PFSK-1 (cell line): ENCODE results near the gene SNX30.

Source experiments
- FOXP2 ChIP-seq: optimal IDR thresholded peaks from 2 replicates; pipeline ENCODE3; 2011; ENCODE audit warnings: borderline replicate concordance, control low read depth, inconsistent platforms; ENCODE audit not compliant: insufficient read depth; ENCODE audit errors: extremely low read length, extremely low read depth
- POLR2AphosphoS5 ChIP-seq: IDR thresholded peaks from 2 replicates; pipeline ENCODE4 v1.6.1; 2012; ENCODE audit warnings: low read depth, mild to moderate bottlenecking, control low read depth, low read length, moderate library complexity
- SIN3A ChIP-seq: IDR thresholded peaks from 2 replicates; pipeline ENCODE4 v1.6.1; 2012; ENCODE audit warnings: mild to moderate bottlenecking, low read length, moderate library complexity, borderline replicate concordance; ENCODE audit not compliant: insufficient read depth
- TAF1 ChIP-seq: IDR thresholded peaks from 2 replicates; pipeline ENCODE4 v1.6.1; 2012; ENCODE audit warnings: low read length, control low read depth, borderline replicate concordance; ENCODE audit not compliant: insufficient read depth
- TF ChIP-seq, protein P1 (sequence below), 2 experiments: IDR thresholded peaks; 2 replicates each; pipeline versions ENCODE4 v1.6.1 to v1.8.0; 2011 to 2012; ENCODE audit warnings: low read depth in 2 of 2, low read length in 2 of 2, control low read depth in 1 of 2, inconsistent platforms in 1 of 2, mild to moderate bottlenecking in 1 of 2, moderate library complexity in 1 of 2; ENCODE audit not compliant: insufficient read depth in 1 of 2

Gene SNX30

DNA sequence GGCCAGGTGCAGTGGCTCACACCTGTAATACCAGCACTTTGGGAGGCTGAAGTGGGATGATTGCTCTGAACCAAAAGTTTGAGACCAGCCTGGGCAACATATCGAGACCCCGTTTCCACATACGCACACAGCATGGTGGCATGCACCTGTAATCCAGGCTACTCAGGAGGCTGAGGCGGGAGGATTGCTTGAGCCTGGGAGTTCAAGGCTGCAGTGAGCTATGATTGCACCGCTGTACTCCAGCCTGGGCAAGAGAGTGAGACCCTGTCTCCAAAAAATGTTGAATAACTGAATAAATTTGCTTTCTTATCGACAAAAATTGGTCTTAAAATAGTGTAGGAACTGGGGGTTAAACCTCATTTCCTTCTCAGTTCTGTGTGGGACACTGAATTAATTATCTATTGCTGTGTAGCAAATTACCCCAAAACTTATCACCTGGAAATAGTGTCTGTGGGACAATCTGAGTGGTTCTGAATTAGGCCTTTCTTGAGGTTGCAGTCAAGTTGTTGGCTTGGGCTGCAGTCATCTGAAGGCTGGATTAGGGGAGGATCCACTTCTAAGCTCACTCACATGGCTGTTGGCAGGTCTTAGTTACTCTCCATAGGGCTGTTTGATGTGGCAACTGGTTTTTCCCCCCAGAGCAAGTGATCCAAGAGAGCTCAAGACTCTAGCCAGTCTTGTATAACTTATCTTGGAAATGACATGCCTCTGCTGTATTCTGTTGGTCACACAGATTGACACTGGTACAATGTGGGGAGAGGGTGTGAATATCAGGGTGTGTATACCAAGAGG, 2.0 kb downstream of the SNX30 start:
- TF ChIP-seq FOXP2 (no peak), TAF1 (no peak), POLR2AphosphoS5 (no peak), SIN3A (no peak)
- TF ChIP-seq, protein P1, sequence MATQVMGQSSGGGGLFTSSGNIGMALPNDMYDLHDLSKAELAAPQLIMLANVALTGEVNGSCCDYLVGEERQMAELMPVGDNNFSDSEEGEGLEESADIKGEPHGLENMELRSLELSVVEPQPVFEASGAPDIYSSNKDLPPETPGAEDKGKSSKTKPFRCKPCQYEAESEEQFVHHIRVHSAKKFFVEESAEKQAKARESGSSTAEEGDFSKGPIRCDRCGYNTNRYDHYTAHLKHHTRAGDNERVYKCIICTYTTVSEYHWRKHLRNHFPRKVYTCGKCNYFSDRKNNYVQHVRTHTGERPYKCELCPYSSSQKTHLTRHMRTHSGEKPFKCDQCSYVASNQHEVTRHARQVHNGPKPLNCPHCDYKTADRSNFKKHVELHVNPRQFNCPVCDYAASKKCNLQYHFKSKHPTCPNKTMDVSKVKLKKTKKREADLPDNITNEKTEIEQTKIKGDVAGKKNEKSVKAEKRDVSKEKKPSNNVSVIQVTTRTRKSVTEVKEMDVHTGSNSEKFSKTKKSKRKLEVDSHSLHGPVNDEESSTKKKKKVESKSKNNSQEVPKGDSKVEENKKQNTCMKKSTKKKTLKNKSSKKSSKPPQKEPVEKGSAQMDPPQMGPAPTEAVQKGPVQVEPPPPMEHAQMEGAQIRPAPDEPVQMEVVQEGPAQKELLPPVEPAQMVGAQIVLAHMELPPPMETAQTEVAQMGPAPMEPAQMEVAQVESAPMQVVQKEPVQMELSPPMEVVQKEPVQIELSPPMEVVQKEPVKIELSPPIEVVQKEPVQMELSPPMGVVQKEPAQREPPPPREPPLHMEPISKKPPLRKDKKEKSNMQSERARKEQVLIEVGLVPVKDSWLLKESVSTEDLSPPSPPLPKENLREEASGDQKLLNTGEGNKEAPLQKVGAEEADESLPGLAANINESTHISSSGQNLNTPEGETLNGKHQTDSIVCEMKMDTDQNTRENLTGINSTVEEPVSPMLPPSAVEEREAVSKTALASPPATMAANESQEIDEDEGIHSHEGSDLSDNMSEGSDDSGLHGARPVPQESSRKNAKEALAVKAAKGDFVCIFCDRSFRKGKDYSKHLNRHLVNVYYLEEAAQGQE (IDR thresholded peaks at IDR 0.05; ENCODE audit: insufficient read depth in 1 of 2, low read depth in 2 of 2, low read length in 2 of 2) = no peak

DNA sequence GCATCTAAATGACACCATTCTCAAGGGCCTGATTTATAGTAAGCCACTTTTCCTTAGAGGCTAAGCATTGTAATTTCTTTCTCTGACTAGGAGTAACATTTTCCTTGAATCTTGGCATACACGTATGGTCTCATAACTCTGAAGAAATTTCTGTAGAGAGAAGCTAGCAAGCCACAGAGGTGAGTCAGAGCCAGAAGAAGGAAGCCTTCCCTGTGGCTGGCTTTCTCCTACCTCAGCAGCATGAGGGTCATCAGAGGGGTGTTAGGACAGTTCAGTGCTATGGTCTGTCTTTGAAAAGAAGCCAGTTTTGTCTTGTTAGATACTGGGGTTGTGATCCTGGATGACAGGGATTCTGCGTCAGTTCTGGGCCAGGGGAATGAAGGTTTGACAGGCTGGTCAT, 3.2 kb downstream of the SNX30 start:
- TF ChIP-seq POLR2AphosphoS5 (no peak), FOXP2 (no peak), TAF1 (no peak), SIN3A (no peak)
- TF ChIP-seq, protein P1 (IDR thresholded peaks at IDR 0.05; ENCODE audit: insufficient read depth in 1 of 2, low read depth in 2 of 2, low read length in 2 of 2) = no peak

DNA sequence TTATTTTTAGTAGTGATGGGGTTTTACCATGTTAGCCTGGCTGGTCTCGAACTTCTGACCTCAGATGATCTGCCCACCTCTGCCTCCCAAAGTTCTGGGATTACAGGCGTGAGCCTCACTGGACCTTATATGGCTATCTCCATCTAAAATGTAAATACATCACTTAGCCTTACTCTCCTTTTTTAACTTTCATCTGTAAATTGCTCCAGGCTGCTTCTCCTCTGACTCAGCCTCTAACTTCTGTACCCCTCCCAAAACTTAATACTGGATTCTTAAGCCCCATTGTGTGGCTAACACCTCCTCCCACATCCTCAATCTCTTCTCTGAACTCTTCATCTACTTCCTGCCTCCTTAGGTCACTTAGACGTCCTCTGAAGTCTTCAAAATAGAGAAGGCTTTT, 4.0 kb downstream of the SNX30 start:
- TF ChIP-seq SIN3A = no peak
- TF ChIP-seq POLR2AphosphoS5 = no peak
- no peak for TF ChIP-seq FOXP2
- TF ChIP-seq TAF1 = no peak
- TF ChIP-seq, protein P1 (IDR thresholded peaks at IDR 0.05; ENCODE audit: insufficient read depth in 1 of 2, low read depth in 2 of 2, low read length in 2 of 2) = no peak

DNA sequence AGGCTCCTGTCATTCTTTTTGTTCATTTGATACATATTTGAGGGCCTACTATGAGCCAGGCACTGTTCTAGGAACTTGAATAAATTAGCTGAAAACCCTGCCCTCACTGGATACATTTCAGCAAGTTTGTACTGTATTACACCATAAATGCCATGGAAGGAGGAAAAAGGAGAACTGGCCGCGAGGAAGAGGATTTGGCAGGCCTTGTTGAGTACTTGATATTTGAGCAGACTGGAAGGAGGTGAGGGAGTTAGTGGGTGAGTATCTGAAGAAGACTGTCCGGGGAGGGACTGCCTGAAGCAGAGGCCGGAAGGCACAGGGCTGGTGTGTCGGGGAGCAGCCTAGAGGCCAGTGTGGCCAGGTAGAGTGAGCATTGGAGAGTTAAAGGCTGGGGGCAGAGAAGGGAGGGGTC, 4.5 kb downstream of the SNX30 start:
- TF ChIP-seq POLR2AphosphoS5 = no peak

DNA sequence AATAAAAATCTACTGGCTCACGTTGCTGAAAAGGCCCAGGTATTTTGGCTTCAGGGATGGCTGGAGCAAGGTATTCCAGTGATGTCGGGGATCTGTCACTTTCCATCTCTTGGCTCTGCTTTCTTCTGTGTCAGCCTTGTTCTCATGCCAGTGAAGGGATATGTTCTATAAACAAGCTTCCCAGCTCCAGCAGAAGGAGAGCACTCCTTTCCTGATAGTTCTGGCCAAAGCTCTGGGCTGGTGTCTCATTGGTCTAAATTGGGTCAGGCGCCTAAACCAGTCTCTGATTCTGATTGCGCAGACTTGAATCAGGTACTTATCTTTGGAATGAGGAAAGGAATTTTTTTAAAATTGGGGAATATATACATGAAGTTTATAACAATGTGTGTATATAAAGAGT, 5.1 kb downstream of the SNX30 start:
- TF ChIP-seq TAF1 (no peak), SIN3A (no peak), POLR2AphosphoS5 (no peak), FOXP2 (no peak)
- TF ChIP-seq, protein P1 (IDR thresholded peaks at IDR 0.05; ENCODE audit: insufficient read depth in 1 of 2, low read depth in 2 of 2, low read length in 2 of 2) = no peak
